GM10248 (cell line): ENCODE measurements around the gene MFSD6.

Experiments used
- CTCF ChIA-PET: fragments of 300-600 bp; sonication (Branson Sonifier 250); formaldehyde crosslinking; extraction: SDS; loops from one replicate; lab custom pipeline; 2021; ENCODE audit warnings: antibody characterized with exemption; lab: Yijun Ruan, JAX
- POLR2A ChIA-PET: fragments of 350-650 bp; sonication (Branson Sonifier 250); formaldehyde crosslinking; extraction: SDS; loops from one replicate; lab custom pipeline; 2020; ENCODE audit warnings: antibody characterized with exemption; lab: Yijun Ruan, JAX
- DNase-seq: peaks from one replicate; pipeline ENCODE4 v3.0.0; 2012; ENCODE audit errors: extremely low spot score
- CTCF ChIP-seq: IDR thresholded peaks from 2 replicates; pipeline ENCODE4 v1.5.1; 2012; ENCODE audit warnings: mild to moderate bottlenecking, low read depth; ENCODE audit errors: extremely low read depth, missing control alignments, control extremely low read depth

Gene MFSD6

GRCh38 chr2:190378880-190379237 lies 29.3 kb upstream of the MFSD6 start:
- POLR2A ChIA-PET, result no interaction called here
- CTCF ChIA-PET, result interaction anchor here (1.1 to 1.5 kb wide), 2 partner anchors 11 to 66 kb away, joined by 3 read pairs; no protein-coding TSS in a partner anchor
- no peak for TF ChIP-seq CTCF
- DNase-seq, result no peak

- no peak for TF ChIP-seq CTCF
- ChIA-PET CTCF (interaction anchor here (1.1 to 1.5 kb wide), 2 partner anchors 11 to 67 kb away, joined by 3 read pairs; no protein-coding TSS in a partner anchor), POLR2A (no interaction called here)
- no peak for DNase-seq
Measured at GRCh38 chr2:190379249-190379964, 28.7 kb upstream of the MFSD6 start.

- DNase-seq, result no peak
- POLR2A ChIA-PET, result no interaction called here
- TF ChIP-seq CTCF, result no peak
- CTCF ChIA-PET, result interaction anchor here (0.6 to 1.2 kb wide), 6 partner anchors 10 to 425 kb away, joined by 3 to 4 read pairs (median 3); no protein-coding TSS in a partner anchor
Measured at GRCh38 chr2:190380962-190381412, 27.2 kb upstream of the MFSD6 start.

- CTCF ChIA-PET, result interaction anchor here (0.9 to 3.2 kb wide), 17 partner anchors 9 to 424 kb away, joined by 3 to 22 read pairs (median 4); no protein-coding TSS in a partner anchor
- TF ChIP-seq CTCF, result peak; percentile 67
Measured at GRCh38 chr2:190382851-190383250, 25.3 kb upstream of the MFSD6 start.

GRCh38 chr2:190387422-190387821 lies 20.7 kb upstream of the MFSD6 start:
- ChIA-PET POLR2A (no interaction called here), CTCF (interaction anchor here (0.7 to 1.5 kb wide), 3 partner anchors 19 to 123 kb away, joined by 3 to 4 read pairs (median 3); no protein-coding TSS in a partner anchor)
- TF ChIP-seq CTCF, result no peak
- DNase-seq, result no peak

More at GRCh38 chr2:190382851-190383250, 25.3 kb upstream of the MFSD6 start:
- POLR2A ChIA-PET, result no interaction called here
- DNase-seq, result peak; percentile 73

GRCh38 chr2:190396271-190396670 lies 11.9 kb upstream of the MFSD6 start:
- ChIA-PET CTCF (interaction anchor here (1.6 kb wide), 1 partner anchor 11 kb away, joined by 5 read pairs; no protein-coding TSS in a partner anchor), POLR2A (no interaction called here)
- no peak for DNase-seq
- no peak for TF ChIP-seq CTCF
